Measurements from ENCODE around the gene KIF3B. TPM values are rescaled to one million over a fixed set of nuclear protein-coding genes. Genes with fewer than 3 reads are reported as not detected.

The KIF3B gene
- total and polyA plus RNA-seq, 2 of the 13 experiments (the other 11 are each of a cell fraction or from before 2014, with no cell fraction given) = 23.6 to 28.8 TPM

DNA sequence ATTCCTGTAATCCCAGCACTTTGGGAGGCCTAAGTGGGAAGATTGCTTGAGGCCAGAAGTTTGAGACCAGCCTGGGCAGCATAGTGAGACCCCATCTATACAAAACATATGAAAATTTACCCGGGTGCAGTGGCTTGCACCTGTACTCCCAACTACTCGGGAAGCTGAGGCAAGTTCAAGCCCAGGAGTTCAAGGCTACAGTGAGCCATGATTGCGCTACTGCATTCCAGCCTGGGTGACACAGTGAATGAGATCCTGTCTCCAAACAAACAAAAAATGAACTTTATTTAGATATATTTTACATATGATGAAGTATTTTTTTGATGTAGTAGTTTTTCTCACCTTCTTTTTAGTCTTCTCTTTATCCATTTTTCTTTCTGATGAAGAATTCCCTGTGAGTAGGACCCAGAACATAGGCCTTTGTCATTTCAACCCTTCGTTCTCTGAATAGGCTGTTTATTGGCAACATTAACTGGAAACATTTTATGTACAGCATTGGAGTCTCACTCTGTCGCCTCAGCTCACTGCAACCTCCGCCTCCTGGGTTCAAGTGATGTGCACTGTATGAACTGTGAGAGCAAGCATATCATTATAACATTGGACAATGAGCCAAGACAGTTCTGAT is 10.9 kb downstream of the KIF3B start (continued):
- TF ChIP-seq FOSL2 (CRISPR knock-in tag; IDR thresholded peaks at IDR 0.05) = peak; percentile 87
- peak; percentile 82 for TF ChIP-seq BCL6 (CRISPR knock-in tag; IDR thresholded peaks at IDR 0.05)
- TF ChIP-seq, protein P1, sequence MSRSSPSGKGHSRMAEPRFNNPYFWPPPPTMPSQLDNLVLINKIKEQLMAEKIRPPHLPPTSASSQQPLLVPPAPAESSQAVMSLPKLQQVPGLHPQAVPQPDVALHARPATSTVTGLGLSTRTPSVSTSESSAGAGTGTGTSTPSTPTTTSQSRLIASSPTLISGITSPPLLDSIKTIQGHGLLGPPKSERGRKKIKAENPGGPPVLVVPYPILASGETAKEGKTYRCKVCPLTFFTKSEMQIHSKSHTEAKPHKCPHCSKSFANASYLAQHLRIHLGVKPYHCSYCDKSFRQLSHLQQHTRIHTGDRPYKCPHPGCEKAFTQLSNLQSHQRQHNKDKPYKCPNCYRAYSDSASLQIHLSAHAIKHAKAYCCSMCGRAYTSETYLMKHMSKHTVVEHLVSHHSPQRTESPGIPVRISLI (CRISPR knock-in tag; IDR thresholded peaks at IDR 0.05; ENCODE audit: borderline replicate concordance) = peak; percentile 54; the same call in 1 of the 2 replicates
- TF ChIP-seq, protein P2, sequence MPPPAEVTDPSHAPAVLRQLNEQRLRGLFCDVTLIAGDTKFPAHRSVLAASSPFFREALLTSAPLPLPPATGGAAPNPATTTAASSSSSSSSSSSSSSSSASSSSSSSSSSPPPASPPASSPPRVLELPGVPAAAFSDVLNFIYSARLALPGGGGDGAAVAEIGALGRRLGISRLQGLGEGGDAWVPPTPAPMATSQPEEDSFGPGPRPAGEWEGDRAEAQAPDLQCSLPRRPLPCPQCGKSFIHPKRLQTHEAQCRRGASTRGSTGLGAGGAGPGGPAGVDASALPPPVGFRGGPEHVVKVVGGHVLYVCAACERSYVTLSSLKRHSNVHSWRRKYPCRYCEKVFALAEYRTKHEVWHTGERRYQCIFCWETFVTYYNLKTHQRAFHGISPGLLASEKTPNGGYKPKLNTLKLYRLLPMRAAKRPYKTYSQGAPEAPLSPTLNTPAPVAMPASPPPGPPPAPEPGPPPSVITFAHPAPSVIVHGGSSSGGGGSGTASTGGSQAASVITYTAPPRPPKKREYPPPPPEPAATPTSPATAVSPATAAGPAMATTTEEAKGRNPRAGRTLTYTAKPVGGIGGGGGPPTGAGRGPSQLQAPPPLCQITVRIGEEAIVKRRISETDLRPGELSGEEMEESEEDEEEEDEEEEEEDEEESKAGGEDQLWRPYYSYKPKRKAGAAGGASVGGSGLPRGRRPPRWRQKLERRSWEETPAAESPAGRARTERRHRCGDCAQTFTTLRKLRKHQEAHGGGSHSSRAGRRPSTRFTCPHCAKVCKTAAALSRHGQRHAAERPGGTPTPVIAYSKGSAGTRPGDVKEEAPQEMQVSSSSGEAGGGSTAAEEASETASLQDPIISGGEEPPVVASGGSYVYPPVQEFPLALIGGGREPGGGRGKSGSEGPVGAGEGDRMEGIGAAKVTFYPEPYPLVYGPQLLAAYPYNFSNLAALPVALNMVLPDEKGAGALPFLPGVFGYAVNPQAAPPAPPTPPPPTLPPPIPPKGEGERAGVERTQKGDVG (CRISPR knock-in tag; IDR thresholded peaks at IDR 0.05; ENCODE audit: borderline replicate concordance) = no peak
- TF ChIP-seq, protein P3, sequence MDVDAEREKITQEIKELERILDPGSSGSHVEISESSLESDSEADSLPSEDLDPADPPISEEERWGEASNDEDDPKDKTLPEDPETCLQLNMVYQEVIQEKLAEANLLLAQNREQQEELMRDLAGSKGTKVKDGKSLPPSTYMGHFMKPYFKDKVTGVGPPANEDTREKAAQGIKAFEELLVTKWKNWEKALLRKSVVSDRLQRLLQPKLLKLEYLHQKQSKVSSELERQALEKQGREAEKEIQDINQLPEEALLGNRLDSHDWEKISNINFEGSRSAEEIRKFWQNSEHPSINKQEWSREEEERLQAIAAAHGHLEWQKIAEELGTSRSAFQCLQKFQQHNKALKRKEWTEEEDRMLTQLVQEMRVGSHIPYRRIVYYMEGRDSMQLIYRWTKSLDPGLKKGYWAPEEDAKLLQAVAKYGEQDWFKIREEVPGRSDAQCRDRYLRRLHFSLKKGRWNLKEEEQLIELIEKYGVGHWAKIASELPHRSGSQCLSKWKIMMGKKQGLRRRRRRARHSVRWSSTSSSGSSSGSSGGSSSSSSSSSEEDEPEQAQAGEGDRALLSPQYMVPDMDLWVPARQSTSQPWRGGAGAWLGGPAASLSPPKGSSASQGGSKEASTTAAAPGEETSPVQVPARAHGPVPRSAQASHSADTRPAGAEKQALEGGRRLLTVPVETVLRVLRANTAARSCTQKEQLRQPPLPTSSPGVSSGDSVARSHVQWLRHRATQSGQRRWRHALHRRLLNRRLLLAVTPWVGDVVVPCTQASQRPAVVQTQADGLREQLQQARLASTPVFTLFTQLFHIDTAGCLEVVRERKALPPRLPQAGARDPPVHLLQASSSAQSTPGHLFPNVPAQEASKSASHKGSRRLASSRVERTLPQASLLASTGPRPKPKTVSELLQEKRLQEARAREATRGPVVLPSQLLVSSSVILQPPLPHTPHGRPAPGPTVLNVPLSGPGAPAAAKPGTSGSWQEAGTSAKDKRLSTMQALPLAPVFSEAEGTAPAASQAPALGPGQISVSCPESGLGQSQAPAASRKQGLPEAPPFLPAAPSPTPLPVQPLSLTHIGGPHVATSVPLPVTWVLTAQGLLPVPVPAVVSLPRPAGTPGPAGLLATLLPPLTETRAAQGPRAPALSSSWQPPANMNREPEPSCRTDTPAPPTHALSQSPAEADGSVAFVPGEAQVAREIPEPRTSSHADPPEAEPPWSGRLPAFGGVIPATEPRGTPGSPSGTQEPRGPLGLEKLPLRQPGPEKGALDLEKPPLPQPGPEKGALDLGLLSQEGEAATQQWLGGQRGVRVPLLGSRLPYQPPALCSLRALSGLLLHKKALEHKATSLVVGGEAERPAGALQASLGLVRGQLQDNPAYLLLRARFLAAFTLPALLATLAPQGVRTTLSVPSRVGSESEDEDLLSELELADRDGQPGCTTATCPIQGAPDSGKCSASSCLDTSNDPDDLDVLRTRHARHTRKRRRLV (CRISPR knock-in tag; IDR thresholded peaks at IDR 0.05) = 0 out of 2 replicates have a peak, but pooled peaks have one; percentile 49
- TF ChIP-seq HOXA3 (CRISPR knock-in tag; IDR thresholded peaks at IDR 0.05) = peak; percentile 94
- peak; percentile 95 for TF ChIP-seq RXRA (CRISPR knock-in tag; IDR thresholded peaks at IDR 0.05)
- TF ChIP-seq ZSCAN9 (CRISPR knock-in tag; IDR thresholded peaks at IDR 0.05; ENCODE audit: borderline replicate concordance) = peak; percentile 71; the same call in 1 of the 2 replicates
- no peak for TF ChIP-seq EED (CRISPR knock-in tag; IDR thresholded peaks at IDR 0.05)
- TF ChIP-seq, protein P4, sequence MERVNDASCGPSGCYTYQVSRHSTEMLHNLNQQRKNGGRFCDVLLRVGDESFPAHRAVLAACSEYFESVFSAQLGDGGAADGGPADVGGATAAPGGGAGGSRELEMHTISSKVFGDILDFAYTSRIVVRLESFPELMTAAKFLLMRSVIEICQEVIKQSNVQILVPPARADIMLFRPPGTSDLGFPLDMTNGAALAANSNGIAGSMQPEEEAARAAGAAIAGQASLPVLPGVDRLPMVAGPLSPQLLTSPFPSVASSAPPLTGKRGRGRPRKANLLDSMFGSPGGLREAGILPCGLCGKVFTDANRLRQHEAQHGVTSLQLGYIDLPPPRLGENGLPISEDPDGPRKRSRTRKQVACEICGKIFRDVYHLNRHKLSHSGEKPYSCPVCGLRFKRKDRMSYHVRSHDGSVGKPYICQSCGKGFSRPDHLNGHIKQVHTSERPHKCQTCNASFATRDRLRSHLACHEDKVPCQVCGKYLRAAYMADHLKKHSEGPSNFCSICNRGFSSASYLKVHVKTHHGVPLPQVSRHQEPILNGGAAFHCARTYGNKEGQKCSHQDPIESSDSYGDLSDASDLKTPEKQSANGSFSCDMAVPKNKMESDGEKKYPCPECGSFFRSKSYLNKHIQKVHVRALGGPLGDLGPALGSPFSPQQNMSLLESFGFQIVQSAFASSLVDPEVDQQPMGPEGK (CRISPR knock-in tag; IDR thresholded peaks at IDR 0.05) = peak; percentile 31; the same call in 1 of the 2 replicates
- TF ChIP-seq ZNF367 (CRISPR knock-in tag; IDR thresholded peaks at IDR 0.05; ENCODE audit: borderline replicate concordance) = peak; percentile 53; the same call in 1 of the 2 replicates
- TF ChIP-seq, protein P5, sequence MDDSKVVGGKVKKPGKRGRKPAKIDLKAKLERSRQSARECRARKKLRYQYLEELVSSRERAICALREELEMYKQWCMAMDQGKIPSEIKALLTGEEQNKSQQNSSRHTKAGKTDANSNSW (CRISPR knock-in tag; IDR thresholded peaks at IDR 0.05; ENCODE audit: borderline replicate concordance) = 0 out of 2 replicates have a peak, but pooled peaks have one; percentile 54
- TF ChIP-seq ZNF672 (CRISPR knock-in tag; IDR thresholded peaks at IDR 0.05) = no peak
- TF ChIP-seq SIX1 (CRISPR knock-in tag; IDR thresholded peaks at IDR 0.05; ENCODE audit: borderline replicate concordance) = peak; percentile 64; the same call in 1 of the 2 replicates
- no peak for TF ChIP-seq ZNF577 (CRISPR knock-in tag; IDR thresholded peaks at IDR 0.05; ENCODE audit: borderline replicate concordance, low read depth)
- TF ChIP-seq ZNF557 (CRISPR knock-in tag; IDR thresholded peaks at IDR 0.05) = peak; percentile 86; the same call in 1 of the 2 replicates
- peak; percentile 84 for TF ChIP-seq FOXO1 (CRISPR knock-in tag; IDR thresholded peaks at IDR 0.05)
